Testis (tissue), 2 donors: ENCODE data around the gene EHMT2.
"Not testable (repeated sequence)": the region's sequence is repeated elsewhere in the genome, so short reads cannot be mapped to it uniquely, and the experiment has no call there.

Experiments
- CTCF ChIP-seq, 3 experiments: fragments of 450-650 bp in 2 of 3; fragments of 200-600 bp in 1 of 3; sonication (generic) in 1 of 3; IDR thresholded peaks; one replicate each; pipeline ENCODE4 v1.5.1; 2016 to 2019; ENCODE audit warnings: antibody characterized with exemption in 3 of 3, mild to moderate bottlenecking in 2 of 3, moderate library complexity in 1 of 3
- POLR2A ChIP-seq: fragments of 450-650 bp; IDR thresholded peaks from one replicate; pipeline ENCODE4 v1.6.1; 2017; ENCODE audit warnings: antibody characterized with exemption, mild to moderate bottlenecking, moderate library complexity

GRCh38 chr6:31908255-31908654 is 10.8 kb upstream of the EHMT2 start:
- not testable (repeated sequence) for TF ChIP-seq CTCF (IDR thresholded peaks at IDR 0.05); POLR2A
